K562 (cell line): ENCODE results near the gene RAB3D. TPM values are rescaled to one million over a fixed set of nuclear protein-coding genes. Genes with fewer than 3 reads are reported as not detected.

ENCODE experiments used
- ATAC-seq: fragments of 200-7000 bp; cut with Tn5 transposase; 3 replicates; pipeline ENCODE4 v1.9.1; 2020; ENCODE audit warnings: moderate library complexity
- BruUV-seq: library from RNA; stranded (reverse); fragments of 400-500 nt; replicated peaks from 2 replicates; lab custom pipeline; 2021; lab: Mats Ljungman, UMichigan
- CTCF ChIA-PET: fragments of 300-600 bp; formaldehyde crosslinking; extraction: SDS; loops from one replicate; lab custom pipeline; 2021; ENCODE audit warnings: low intra/inter-chr PET ratio; lab: Yijun Ruan, JAX
- POLR2A ChIA-PET: fragments of 300-600, 350-650 bp; sonication (Branson Sonifier 250); formaldehyde crosslinking; extraction: SDS; loops from one replicate; lab custom pipeline; 2021; ENCODE audit warnings: antibody characterized with exemption, inconsistent platforms; lab: Yijun Ruan, JAX
- DNase-seq, 4 experiments: peaks; one replicate each; pipeline versions ENCODE4 v3.0.0 to v3.0.0-alpha.2; 2011 to 2018; ENCODE audit warnings: low spot score in 3 of 4, mixed read lengths in 3 of 4; ENCODE audit errors: extremely low read depth in 1 of 4
- FAIRE-seq: peaks from 2 replicates; lab custom pipeline; 2011; peaks lifted over from hg19 to GRCh38; lab: Jason Lieb, UNC
- H2AFZ ChIP-seq: 2 replicates; pipeline ENCODE4 v1.6.0; 2011; ENCODE audit warnings: low read depth, low read length, control low read depth, inconsistent platforms
- H3K27ac ChIP-seq: fragments of 200-600 bp; 3 replicates; pipeline ENCODE4 v1.8.0; 2011; ENCODE audit warnings: low read depth, mild to moderate bottlenecking, control low read depth, inconsistent platforms, low read length, moderate library complexity, mixed read lengths; ENCODE audit errors: extremely low read depth
- H3K27me3 ChIP-seq, 2 experiments: fragments of 300-600 bp in 1 of 2; 2 replicates in 1 of 2; 3 replicates in 1 of 2; pipeline versions ENCODE4 v1.6.0 to v1.8.0; 2011; ENCODE audit warnings: inconsistent platforms in 2 of 2, low read length in 2 of 2, mild to moderate bottlenecking in 1 of 2, mixed read lengths in 1 of 2, moderate library complexity in 1 of 2; ENCODE audit not compliant: control insufficient read depth in 2 of 2, insufficient read depth in 2 of 2
- H3K36me3 ChIP-seq: fragments of 300-600 bp; 3 replicates; pipeline ENCODE4 v1.8.0; 2011; ENCODE audit warnings: mild to moderate bottlenecking, low read length, inconsistent platforms; ENCODE audit not compliant: control insufficient read depth, insufficient read depth
- H3K4me1 ChIP-seq, 2 experiments: fragments of 200-600 bp in 1 of 2; replicated peaks in 1 of 2; 2 replicates in 1 of 2; 3 replicates in 1 of 2; pipeline versions ENCODE4 v1.5.1 to v1.8.0; 2011; ENCODE audit warnings: inconsistent platforms in 2 of 2, low read length in 2 of 2, mild to moderate bottlenecking in 1 of 2, mixed read lengths in 1 of 2, moderate library complexity in 1 of 2; ENCODE audit not compliant: control insufficient read depth in 2 of 2, insufficient read depth in 2 of 2
- H3K4me2 ChIP-seq: 2 replicates; pipeline ENCODE4 v1.6.1; 2011; ENCODE audit warnings: low read length, control low read depth, inconsistent platforms, mixed read lengths; ENCODE audit not compliant: insufficient read depth
- H3K4me3 ChIP-seq: fragments of 200-600 bp; sonication (generic), shearing (Covaris generic); 2 replicates; pipeline ENCODE4 v1.5.1; 2016; ENCODE audit warnings: control low read depth, inconsistent platforms
- H3K79me2 ChIP-seq: fragments of 200-600 bp; 3 replicates; pipeline ENCODE4 v1.8.0; 2011; ENCODE audit warnings: low read length, inconsistent platforms; ENCODE audit not compliant: control insufficient read depth, insufficient read depth
- H3K9ac ChIP-seq, 2 experiments: 2 replicates each; pipeline versions ENCODE4 v1.6.0 to v1.6.1; 2011; ENCODE audit warnings: low read depth in 2 of 2, low read length in 2 of 2, control low read depth in 1 of 2, inconsistent platforms in 1 of 2, mild to moderate bottlenecking in 1 of 2, mixed read lengths in 1 of 2; ENCODE audit not compliant: insufficient read depth in 1 of 2
- H3K9me1 ChIP-seq: one replicate; pipeline ENCODE4 v1.6.0; 2011; ENCODE audit warnings: inconsistent platforms, mild to moderate bottlenecking, low read length, moderate library complexity; ENCODE audit not compliant: control insufficient read depth, insufficient read depth
- H3K9me3 ChIP-seq: replicated peaks from 2 replicates; pipeline ENCODE4 v1.5.1; 2011; ENCODE audit warnings: low read depth, low read length, inconsistent platforms; ENCODE audit not compliant: control insufficient read depth, insufficient read depth
- H4K20me1 ChIP-seq: replicated peaks from 2 replicates; pipeline ENCODE4 v1.6.1; 2011; ENCODE audit warnings: low read length, inconsistent platforms, mixed read lengths; ENCODE audit not compliant: control insufficient read depth, insufficient read depth
- CBFA2T3 ChIP-seq: fragments of 450-650 bp; IDR thresholded peaks from 2 replicates; pipeline ENCODE4 v1.6.1; 2017
- CBX1 ChIP-seq: sonication (generic); IDR thresholded peaks from 2 replicates; pipeline ENCODE4 v1.6.1; 2016; ENCODE audit warnings: antibody characterized with exemption, low read depth, mild to moderate bottlenecking
- CC2D1A ChIP-seq: fragments of 450-650 bp; IDR thresholded peaks from 2 replicates; pipeline ENCODE4 v1.6.1; 2017; ENCODE audit warnings: mild to moderate bottlenecking
- FOXK1 ChIP-seq: sonication (generic); formaldehyde crosslinking; IDR thresholded peaks from 2 replicates; pipeline ENCODE4 v1.8.0; 2022; ENCODE audit warnings: missing genetic modification reagents, mild to moderate bottlenecking, borderline replicate concordance
- RNF2 ChIP-seq: sonication (generic); IDR thresholded peaks from 2 replicates; pipeline ENCODE4 v1.6.1; 2016
- ZEB2 ChIP-seq: fragments of 450-650 bp; IDR thresholded peaks from 2 replicates; pipeline ENCODE4 v1.6.1; 2016
- ZNF24 ChIP-seq: fragments of 450-650 bp; IDR thresholded peaks from 2 replicates; pipeline ENCODE4 v1.6.1; 2016
- ZNF280A ChIP-seq: fragments of 450-650 bp; IDR thresholded peaks from 2 replicates; pipeline ENCODE4 v1.6.1; 2018; ENCODE audit warnings: mild to moderate bottlenecking, low read depth; ENCODE audit not compliant: partially characterized antibody
- ZNF407 ChIP-seq: fragments of 450-650 bp; IDR thresholded peaks from 2 replicates; pipeline ENCODE4 v1.6.1; 2016; ENCODE audit warnings: low read depth
- WGBS: fragments of 100-300 bp; shearing (Covaris generic); methylation state at CpG from one replicate; pipeline ENCODE4 v1.1.6; 2016; ENCODE audit warnings: low coverage, mixed read lengths; ENCODE audit not compliant: insufficient coverage; ENCODE audit errors: missing lambda C conversion rate; 5-methylcytosine and 5-hydroxymethylcytosine counted together
- in situ Hi-C: fragments of 300-500 bp; cut with MboI; formaldehyde crosslinking; loops from 4 replicates; pipeline ENCODE4 v1.15.0; 2018; ENCODE audit warnings: inconsistent platforms, mixed read lengths
- intact Hi-C: fragments of 100-400 bp; cut with micrococcal nuclease; formaldehyde crosslinking; loops from 2 replicates; pipeline ENCODE4 v1.14.2; 2022
- polyA plus RNA-seq, 8 experiments: library from polyadenylated mRNA; depleted of rRNA in 4 of 8; stranded (reverse) in 5 of 8; unstranded in 3 of 8; fragments of >200 nt; fragmentation: Nextera tagmentation in 2 of 8; fragmentation: Illumina TruSeq in 1 of 8; extraction: Ambion mirVana in 2 of 8; extraction: Trizol in 1 of 8; gene quantifications; 2 replicates each; pipeline versions ENCODE4 v1.2.1 to v1.2.3, GENCODE V29; 2011 to 2014; ENCODE audit warnings: inconsistent platforms in 1 of 8, missing spikeins in 1 of 8
- total RNA-seq, 7 experiments: library from RNA; depleted of rRNA in 6 of 7; stranded (reverse); fragments of >200 nt in 6 of 7; fragmentation: Illumina TruSeq in 2 of 7; extraction: Trizol in 2 of 7; gene quantifications; 2 replicates each; pipeline versions ENCODE4 v1.2.1 to v1.2.3, GENCODE V29; 2011 to 2021; ENCODE audit warnings: low replicate concordance in 1 of 7

The RAB3D gene
- total and polyA plus RNA-seq, 9 of the 15 experiments (the other 6 are each of a cell fraction or from before 2014, with no cell fraction given) = 0.34 to 3.3 (median 1.3) TPM

- Histone ChIP-seq H3K9me1 (no peaks in the 10 kb centered on the region), H3K9ac (no peak overlapping the region), H3K27ac (no peak overlapping the region), H4K20me1 (peaks cover 11% of the 10 kb centered on the region; the same call in 1 of the 2 replicates), H3K27me3 (no peaks in the 10 kb centered on the region), H3K9me3 (no peaks in the 10 kb centered on the region), H3K4me1 (peaks cover 12 to 18% of the 10 kb centered on the region in 2 experiments; a peak in 4 of 5 replicates), H2AFZ (no peak overlapping the region), H3K36me3 (0 out of 3 replicates have a peak, but pooled peaks cover 2% of the 10 kb centered on the region), H3K79me2 (peaks cover 14% of the 10 kb centered on the region; the same call in 2 of the 3 replicates), H3K4me3 (no peak overlapping the region), H3K4me2 (no peak overlapping the region)
- 56% methylated on average over 2 of the region's 2 CpGs for WGBS
- BruUV-seq = no TSS peak
- intact Hi-C loops (no loop called here), in situ Hi-C loops (no loop called here)
- ATAC-seq = no peak
- ChIA-PET POLR2A (interaction anchor here (0.6 to 1.7 kb wide), 2 partner anchors 10 to 191 kb away, joined by 3 to 7 read pairs; no protein-coding TSS in a partner anchor), CTCF (no interaction called here)
- DNase-seq = no peak
- no peak for FAIRE-seq
- TF ChIP-seq CBX1 = no peak
- no peak for TF ChIP-seq ZNF24
- TF ChIP-seq ZNF407 = no peak
- no peak for TF ChIP-seq ZEB2
- TF ChIP-seq CBFA2T3 = no peak
- no peak for TF ChIP-seq RNF2
- no peak for TF ChIP-seq ZNF280A
- TF ChIP-seq CC2D1A = no peak
- no peak for TF ChIP-seq FOXK1 (CRISPR knock-in tag)
These were observed 31.3 kb upstream of the RAB3D start for GRCh38 chr19:11370744-11371143.
